CD14-positive monocyte (primary cell): Measurements from ENCODE around the gene CEP112. TPM values are rescaled to one million over a fixed set of nuclear protein-coding genes. Genes with fewer than 3 reads are reported as not detected.
"Not testable (repeated sequence)": the region's sequence is repeated elsewhere in the genome, so short reads cannot be mapped to it uniquely, and the experiment has no call there.

Source experiments
- DNase-seq, 3 donors: peaks; one replicate each; pipeline ENCODE4 v3.0.0-alpha.2; 2011 to 2022
- H2AFZ ChIP-seq: 2 replicates; pipeline ENCODE4 v1.6.0; 2012; ENCODE audit warnings: mild to moderate bottlenecking, low read depth, low read length, inconsistent platforms; ENCODE audit not compliant: insufficient read depth, poor library complexity, severe bottlenecking
- H3K27ac ChIP-seq, 2 donors: 1 replicate in 1 of 2; 2 replicates in 1 of 2; pipeline ENCODE4 v1.5.1; 2012 to 2013; ENCODE audit warnings: low read length in 2 of 2, control low read depth in 1 of 2, inconsistent platforms in 1 of 2, low read depth in 1 of 2, mild to moderate bottlenecking in 1 of 2
- H3K27me3 ChIP-seq, 2 donors: one replicate each; pipeline versions ENCODE4 v1.6.0 to v1.6.1; 2011 to 2013; ENCODE audit warnings: low read length in 2 of 2; ENCODE audit not compliant: control insufficient read depth in 2 of 2, insufficient read depth in 2 of 2
- H3K36me3 ChIP-seq, 2 donors: replicated peaks in 1 of 2; 1 replicate in 1 of 2; 2 replicates in 1 of 2; pipeline versions ENCODE4 v1.5.1 to v1.6.1; 2012 to 2013; ENCODE audit warnings: low read length in 2 of 2, control low read depth in 1 of 2, inconsistent platforms in 1 of 2, mild to moderate bottlenecking in 1 of 2; ENCODE audit not compliant: insufficient read depth in 2 of 2, control insufficient read depth in 1 of 2
- H3K4me1 ChIP-seq, 2 donors: 1 replicate in 1 of 2; 2 replicates in 1 of 2; pipeline versions ENCODE4 v1.5.1 to v1.6.1; 2012 to 2013; ENCODE audit warnings: low read length in 2 of 2, control low read depth in 1 of 2, inconsistent platforms in 1 of 2, mild to moderate bottlenecking in 1 of 2, moderate library complexity in 1 of 2; ENCODE audit not compliant: insufficient read depth in 2 of 2, control insufficient read depth in 1 of 2
- H3K4me2 ChIP-seq: replicated peaks from 2 replicates; pipeline ENCODE3; 2012; ENCODE audit warnings: low read length, moderate library complexity, mild to moderate bottlenecking; ENCODE audit not compliant: poor library complexity, severe bottlenecking; ENCODE audit errors: extremely low read depth
- H3K4me3 ChIP-seq, 3 experiments: fragments of 200-600 bp in 1 of 3; sonication (generic) in 1 of 3; replicated peaks in 1 of 3; 1 replicate in 2 of 3; 2 replicates in 1 of 3; pipeline ENCODE4 v1.5.1; 2011 to 2013; ENCODE audit warnings: low read length in 3 of 3, mild to moderate bottlenecking in 3 of 3, control low read depth in 2 of 3, low read depth in 2 of 3, inconsistent platforms in 1 of 3, moderate library complexity in 1 of 3
- H3K79me2 ChIP-seq: 2 replicates; pipeline ENCODE4 v1.6.0; 2012; ENCODE audit warnings: mild to moderate bottlenecking, control low read depth, inconsistent platforms, low read length, moderate library complexity; ENCODE audit not compliant: insufficient read depth
- H3K9ac ChIP-seq: 2 replicates; pipeline ENCODE4 v1.6.0; 2017; ENCODE audit warnings: low read length, mild to moderate bottlenecking; ENCODE audit not compliant: insufficient read depth, poor library complexity, severe bottlenecking
- H3K9me3 ChIP-seq, 2 donors: replicated peaks in 1 of 2; 1 replicate in 1 of 2; 2 replicates in 1 of 2; pipeline versions ENCODE4 v1.5.1 to v1.6.1; 2012 to 2013; ENCODE audit warnings: low read length in 2 of 2, control low read depth in 1 of 2; ENCODE audit not compliant: control insufficient read depth in 1 of 2, insufficient read depth in 1 of 2
- H4K20me1 ChIP-seq: 2 replicates; pipeline ENCODE4 v1.6.0; 2012; ENCODE audit warnings: mild to moderate bottlenecking, low read length, control low read depth, moderate library complexity; ENCODE audit not compliant: insufficient read depth
- H3K27ac Mint-ChIP-seq, 7 donors: one replicate each; pipeline ENCODE4 v1.8.0; 2020; ENCODE audit warnings: mild to moderate bottlenecking in 7 of 7, mixed read lengths in 7 of 7, moderate library complexity in 6 of 7, inconsistent platforms in 2 of 7
- H3K27me3 Mint-ChIP-seq, 3 donors: one replicate each; pipeline ENCODE4 v1.8.0; 2021 to 2022; ENCODE audit warnings: low read depth in 3 of 3, mild to moderate bottlenecking in 3 of 3, mixed read lengths in 3 of 3, moderate library complexity in 3 of 3, inconsistent platforms in 1 of 3
- H3K36me3 Mint-ChIP-seq, 2 donors: one replicate each; pipeline ENCODE4 v1.8.0; 2020; ENCODE audit warnings: mixed read lengths in 2 of 2, inconsistent platforms in 1 of 2, mild to moderate bottlenecking in 1 of 2
- H3K4me1 Mint-ChIP-seq: one replicate; pipeline ENCODE4 v1.8.0; 2020; ENCODE audit warnings: mild to moderate bottlenecking, mixed read lengths
- H3K4me3 Mint-ChIP-seq, 2 donors: one replicate each; pipeline ENCODE4 v1.8.0; 2020; ENCODE audit warnings: mild to moderate bottlenecking in 2 of 2, mixed read lengths in 2 of 2, moderate library complexity in 1 of 2
- H3K9me3 Mint-ChIP-seq, 7 donors: one replicate each; pipeline ENCODE4 v1.8.0; 2020 to 2022; ENCODE audit warnings: mixed read lengths in 7 of 7, mild to moderate bottlenecking in 6 of 7, moderate library complexity in 6 of 7, inconsistent platforms in 2 of 7
- CTCF ChIP-seq: fragments of 200-600 bp; IDR thresholded peaks from one replicate; pipeline ENCODE4 v1.8.0; 2022; ENCODE audit warnings: antibody characterized with exemption, mild to moderate bottlenecking
- WGBS: methylation state at CpG from one replicate; pipeline ENCODE4 v1.1.5; 2013; ENCODE audit warnings: missing lambda C conversion rate; ENCODE audit not compliant: insufficient coverage; 5-methylcytosine and 5-hydroxymethylcytosine counted together
- intact Hi-C, 2 donors: fragments of 100-400 bp; cut with micrococcal nuclease; formaldehyde crosslinking; loops; one replicate each; pipeline versions ENCODE4 v1.15.0 to v1.15.1; 2023
- polyA plus RNA-seq, 3 donors: library from polyadenylated mRNA; depleted of rRNA in 1 of 3; unstranded in 2 of 3; stranded (reverse) in 1 of 3; fragments of 300-500 nt in 2 of 3; fragments of >200 nt in 1 of 3; fragmentation: Illumina TruSeq in 2 of 3; gene quantifications; 1 replicate in 2 of 3; 2 replicates in 1 of 3; pipeline ENCODE4 v1.2.3, GENCODE V29; 2012 to 2021

Gene CEP112
- polyA plus RNA-seq, 3 donors = 0.10 TPM; not detected in 2

DNA sequence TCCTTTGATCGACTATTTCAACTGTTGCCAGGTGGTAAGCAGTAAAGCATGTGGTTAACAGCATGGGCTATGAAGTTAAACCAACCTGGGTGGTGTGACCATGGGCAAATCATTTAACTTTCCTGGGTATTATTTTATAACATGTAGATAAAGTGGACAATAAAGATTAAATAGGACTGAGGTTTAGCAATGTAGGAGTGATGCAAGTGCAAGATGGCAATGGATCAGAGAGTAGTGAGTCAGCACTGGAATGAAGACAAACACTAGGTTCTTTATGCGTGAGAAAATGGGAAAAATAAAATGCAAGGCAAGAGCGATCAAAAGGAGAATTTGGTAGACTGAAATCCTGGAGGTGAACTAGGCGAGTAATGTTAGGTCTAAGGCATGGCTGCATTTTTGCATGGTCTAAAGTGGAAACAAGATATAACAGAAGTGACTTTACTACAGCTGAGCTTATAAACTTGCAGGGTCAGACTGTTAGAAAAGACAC is 408.0 kb downstream of the CEP112 start:
- Mint-ChIP-seq H3K4me3 (no peak overlapping the region), H3K27ac (no peak overlapping the region), H3K4me1 (peaks cover 10% of the 10 kb centered on the region), H3K27me3 (peaks cover 0 to 1% (median 0%) of the 10 kb centered on the region in 3 donors), H3K36me3 (no peaks in the 10 kb centered on the region), H3K9me3 (peaks cover 0 to 9% (median 2%) of the 10 kb centered on the region in 7 donors)
- Histone ChIP-seq H3K27me3 (no peaks in the 10 kb centered on the region), H3K9me3 (no peaks in the 10 kb centered on the region), H4K20me1 (no peaks in the 10 kb centered on the region), H3K27ac (no peak overlapping the region), H3K4me1 (no peaks in the 10 kb centered on the region), H3K79me2 (no peaks in the 10 kb centered on the region), H3K9ac (no peak overlapping the region), H3K36me3 (no peaks in the 10 kb centered on the region), H3K4me3 (no peak overlapping the region), H2AFZ (no peak overlapping the region), H3K4me2 (no peak overlapping the region)
- no peak for DNase-seq
- TF ChIP-seq CTCF = no peak
- 67% methylated on average over 3 of the region's 4 CpGs for WGBS
- intact Hi-C loops = no loop called here

- H3K27ac Mint-ChIP-seq, H3K27me3 ChIP-seq, DNase-seq, H3K4me1 Mint-ChIP-seq, H3K79me2 ChIP-seq, H2AFZ ChIP-seq, H3K9ac ChIP-seq, H3K4me2 ChIP-seq, intact Hi-C loops, H3K4me3 ChIP-seq, H3K36me3 ChIP-seq, H3K36me3 Mint-ChIP-seq, H3K4me3 Mint-ChIP-seq, H4K20me1 ChIP-seq, H3K4me1 ChIP-seq, H3K27ac ChIP-seq, H3K9me3 ChIP-seq, H3K27me3 Mint-ChIP-seq: not testable (repeated sequence)
- WGBS = no CpG with 5 or more reads among the region's 1 CpG
- peaks cover 0 to 12% (median 2%) of the 10 kb centered on the region in 7 donors for H3K9me3 Mint-ChIP-seq
These were observed 409.7 kb downstream of the CEP112 start for GRCh38 chr17:65782104-65782706.
